ENCODE data around the gene PARP4.

DNA sequence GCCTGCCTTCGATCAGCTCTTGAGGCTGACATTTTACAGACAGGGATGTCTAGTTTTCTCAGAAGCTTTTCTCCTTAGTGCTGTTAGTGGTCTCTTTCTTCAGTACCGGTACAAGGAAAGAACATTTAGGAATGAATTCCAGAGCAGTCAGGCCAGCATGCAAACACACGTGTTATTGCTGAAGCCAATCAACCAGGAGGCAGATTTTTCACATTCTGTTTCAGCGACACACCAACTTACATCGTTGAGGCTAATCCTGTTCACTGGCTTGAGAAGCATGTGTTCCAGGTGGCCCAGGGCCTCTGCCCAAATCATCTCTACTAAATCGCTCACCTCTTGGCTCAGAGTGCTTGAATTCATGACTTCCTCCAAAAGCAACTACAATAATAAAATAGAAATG, 19.2 kb downstream of the PARP4 start:
- no peak for TF ChIP-seq POLR2AphosphoS2 (IDR thresholded peaks at IDR 0.05; ENCODE audit: low read depth, low read length)
- no peak for TF ChIP-seq ZBTB20 (CRISPR knock-in tag; IDR thresholded peaks at IDR 0.05; ENCODE audit: borderline replicate concordance, low read depth)
- TF ChIP-seq SRSF1 (optimal IDR thresholded peaks at IDR 0.05; ENCODE audit: low read depth, low read length), result no peak
- no peak for TF ChIP-seq FOSL1 (CRISPR knock-in tag; IDR thresholded peaks at IDR 0.05; ENCODE audit: borderline replicate concordance)
- TF ChIP-seq ZNF263 (CRISPR knock-in tag; IDR thresholded peaks at IDR 0.05), result no peak
- no peak for TF ChIP-seq BHLHE40 (IDR thresholded peaks at IDR 0.05; ENCODE audit: low read length)
- no peak for TF ChIP-seq CTCF (CRISPR knock-in tag; IDR thresholded peaks at IDR 0.05)
- TF ChIP-seq KLF12 (CRISPR knock-in tag; IDR thresholded peaks at IDR 0.05; ENCODE audit: borderline replicate concordance), result no peak
- no peak for TF ChIP-seq GABPA (IDR thresholded peaks at IDR 0.05; ENCODE audit: low read depth, low read length)
- TF ChIP-seq GABPA (CRISPR knock-in tag; IDR thresholded peaks at IDR 0.05; ENCODE audit: low read depth), result no peak
- no peak for TF ChIP-seq NBN (conservative IDR thresholded peaks at IDR 0.05)
- TF ChIP-seq KLF9 (CRISPR knock-in tag; IDR thresholded peaks at IDR 0.05; ENCODE audit: low read depth), result no peak
- no peak for TF ChIP-seq ZSCAN29 (CRISPR knock-in tag; conservative IDR thresholded peaks at IDR 0.05)
